ENCODE results near the gene RFX3.

The RFX3 gene

GRCh38 chr9:3526165-3526996 lies 580 bp upstream of the RFX3 start:
- DNase-seq (ENCODE audit: low spot score), result peak; percentile 87
- WGBS, 2 donors (ENCODE audit: extremely low coverage in 2 of 2, insufficient read length in 2 of 2, insufficient replicate concordance in 1 of 2), result no CpG with 5 or more reads among the region's 74 CpGs
- Histone ChIP-seq H3K4me1 (ENCODE audit: control insufficient read depth in 2 of 2, insufficient read depth in 1 of 2, low read depth in 1 of 2, low read length in 2 of 2) (peaks cover 3 to 15% of the 10 kb centered on the region in 2 donors), H2BK12ac (ENCODE audit: low read length) (peak overlapping the region; percentile 24), H2BK120ac (ENCODE audit: low read depth, low read length) (peak overlapping the region; percentile 95), H2BK15ac (ENCODE audit: low read length) (peak overlapping the region; percentile 53), H3K14ac (ENCODE audit: low read length) (peak overlapping the region; percentile 100), H3K23ac (ENCODE audit: low read depth, low read length, poor library complexity) (peak overlapping the region; percentile 92), H3K9me3 (replicated peaks in 1 of 2; ENCODE audit: control insufficient read depth in 2 of 2, insufficient read depth in 1 of 2, low read depth in 1 of 2, low read length in 2 of 2) (peaks cover 0 to 20% of the 10 kb centered on the region in 2 donors), H3K27ac (replicated peaks; ENCODE audit: low read length) (peak overlapping the region; percentile 100), H2AFZ (ENCODE audit: low read length) (peak overlapping the region; percentile 96), H3K4ac (ENCODE audit: low read length) (peak overlapping the region; percentile 99), H3K27me3 (ENCODE audit: control insufficient read depth in 3 of 3, insufficient read depth in 3 of 3, low read depth in 1 of 3, low read length in 3 of 3) (no peaks in the 10 kb centered on the region), H2BK5ac (ENCODE audit: low read length) (peak overlapping the region; percentile 96), H3K4me3 (ENCODE audit: low read length in 2 of 2) (peak overlapping the region; percentile 72 to 98), H4K8ac (ENCODE audit: low read depth, low read length) (peak overlapping the region; percentile 89), H3K9ac (ENCODE audit: low read depth, low read length, poor library complexity) (peak overlapping the region; percentile 99), H3K4me2 (ENCODE audit: insufficient read depth, low read length, poor library complexity, severe bottlenecking) (peak overlapping the region; percentile 88), H3K18ac (ENCODE audit: low read length) (peak overlapping the region; percentile 100), H4K91ac (ENCODE audit: low read depth, low read length, poor library complexity) (peak overlapping the region; percentile 99), H2AK5ac (ENCODE audit: low read depth, low read length) (peak overlapping the region; percentile 68), H3K79me1 (ENCODE audit: low read depth, low read length) (peaks cover 9% of the 10 kb centered on the region), H3K36me3 (replicated peaks in 1 of 2; ENCODE audit: control insufficient read depth in 2 of 2, insufficient read depth in 2 of 2, low read length in 2 of 2) (peaks cover 0 to 32% of the 10 kb centered on the region in 2 donors)

GRCh38 chr9:3525096-3525835 lies 535 bp downstream of the RFX3 start:
- no peak overlapping the region for H2BK12ac ChIP-seq (ENCODE audit: low read length)
- H3K4me2 ChIP-seq (ENCODE audit: insufficient read depth, low read length, poor library complexity, severe bottlenecking), result peak overlapping the region; percentile 61
- no peak for DNase-seq (ENCODE audit: low spot score)
- H4K8ac ChIP-seq (ENCODE audit: low read depth, low read length), result no peak overlapping the region
- H2AK5ac ChIP-seq (ENCODE audit: low read depth, low read length), result peak overlapping the region; percentile 56
- peak overlapping the region; percentile 67 for H2BK120ac ChIP-seq (ENCODE audit: low read depth, low read length)
- H3K9me3 ChIP-seq (replicated peaks in 1 of 2; ENCODE audit: control insufficient read depth in 2 of 2, insufficient read depth in 1 of 2, low read depth in 1 of 2, low read length in 2 of 2), result peaks cover 0 to 13% of the 10 kb centered on the region in 2 donors
- peak overlapping the region; percentile 99 for H3K18ac ChIP-seq (ENCODE audit: low read length)
- H3K9ac ChIP-seq (ENCODE audit: low read depth, low read length, poor library complexity), result peak overlapping the region; percentile 98
- peak overlapping the region; percentile 53 for H3K4ac ChIP-seq (ENCODE audit: low read length)
- peak overlapping the region; percentile 96 for H2BK5ac ChIP-seq (ENCODE audit: low read length)
- peak overlapping the region; percentile 72 to 97 for H3K4me3 ChIP-seq (ENCODE audit: low read length in 2 of 2)
- peak overlapping the region; percentile 89 for H3K23ac ChIP-seq (ENCODE audit: low read depth, low read length, poor library complexity)
- no CpG with 5 or more reads among the region's 43 CpGs for WGBS, 2 donors (ENCODE audit: extremely low coverage in 2 of 2, insufficient read length in 2 of 2, insufficient replicate concordance in 1 of 2)
- peaks cover 0 to 33% of the 10 kb centered on the region in 2 donors for H3K36me3 ChIP-seq (replicated peaks in 1 of 2; ENCODE audit: control insufficient read depth in 2 of 2, insufficient read depth in 2 of 2, low read length in 2 of 2)
- H3K27me3 ChIP-seq (ENCODE audit: control insufficient read depth in 3 of 3, insufficient read depth in 3 of 3, low read depth in 1 of 3, low read length in 3 of 3), result no peaks in the 10 kb centered on the region
- H2AFZ ChIP-seq (ENCODE audit: low read length), result peak overlapping the region; percentile 68
- H3K79me1 ChIP-seq (ENCODE audit: low read depth, low read length), result peaks cover 9% of the 10 kb centered on the region
- peak overlapping the region; percentile 89 for H4K91ac ChIP-seq (ENCODE audit: low read depth, low read length, poor library complexity)
- peaks cover 3 to 15% of the 10 kb centered on the region in 2 donors for H3K4me1 ChIP-seq (ENCODE audit: control insufficient read depth in 2 of 2, insufficient read depth in 1 of 2, low read depth in 1 of 2, low read length in 2 of 2)
- peak overlapping the region; percentile 96 for H3K27ac ChIP-seq (replicated peaks; ENCODE audit: low read length)
- H3K14ac ChIP-seq (ENCODE audit: low read length), result peak overlapping the region; percentile 100
- H2BK15ac ChIP-seq (ENCODE audit: low read length), result peak overlapping the region; percentile 43

- H3K79me1 ChIP-seq (ENCODE audit: low read depth, low read length), result peaks cover 7% of the 10 kb centered on the region
- no peak overlapping the region for H2AFZ ChIP-seq (ENCODE audit: low read length)
- no peak overlapping the region for H2BK12ac ChIP-seq (ENCODE audit: low read length)
- H3K14ac ChIP-seq (ENCODE audit: low read length), result no peak overlapping the region
- no peak overlapping the region for H4K8ac ChIP-seq (ENCODE audit: low read depth, low read length)
- no peak overlapping the region for H2BK15ac ChIP-seq (ENCODE audit: low read length)
- no peak overlapping the region for H3K4me2 ChIP-seq (ENCODE audit: insufficient read depth, low read length, poor library complexity, severe bottlenecking)
- H2BK5ac ChIP-seq (ENCODE audit: low read length), result no peak overlapping the region
- no peak overlapping the region for H3K23ac ChIP-seq (ENCODE audit: low read depth, low read length, poor library complexity)
- no peak overlapping the region for H4K91ac ChIP-seq (ENCODE audit: low read depth, low read length, poor library complexity)
- no peaks in the 10 kb centered on the region for H3K9me3 ChIP-seq (replicated peaks in 1 of 2; ENCODE audit: control insufficient read depth in 2 of 2, insufficient read depth in 1 of 2, low read depth in 1 of 2, low read length in 2 of 2)
- H3K27me3 ChIP-seq (ENCODE audit: control insufficient read depth in 3 of 3, insufficient read depth in 3 of 3, low read depth in 1 of 3, low read length in 3 of 3), result no peaks in the 10 kb centered on the region
- H3K36me3 ChIP-seq (replicated peaks in 1 of 2; ENCODE audit: control insufficient read depth in 2 of 2, insufficient read depth in 2 of 2, low read length in 2 of 2), result peaks cover 0 to 15% of the 10 kb centered on the region in 2 donors
- H2BK120ac ChIP-seq (ENCODE audit: low read depth, low read length), result no peak overlapping the region
- no peak overlapping the region for H2AK5ac ChIP-seq (ENCODE audit: low read depth, low read length)
- no peak for DNase-seq (ENCODE audit: low spot score)
- no CpG with 5 or more reads among the region's 1 CpG for WGBS, 2 donors (ENCODE audit: extremely low coverage in 2 of 2, insufficient read length in 2 of 2, insufficient replicate concordance in 1 of 2)
- peaks cover 0 to 8% of the 10 kb centered on the region in 2 donors for H3K4me1 ChIP-seq (ENCODE audit: control insufficient read depth in 2 of 2, insufficient read depth in 1 of 2, low read depth in 1 of 2, low read length in 2 of 2)
- H3K4ac ChIP-seq (ENCODE audit: low read length), result no peak overlapping the region
- no peak overlapping the region for H3K18ac ChIP-seq (ENCODE audit: low read length)
- no peak overlapping the region for H3K4me3 ChIP-seq (ENCODE audit: low read length in 2 of 2)
- H3K9ac ChIP-seq (ENCODE audit: low read depth, low read length, poor library complexity), result no peak overlapping the region
- H3K27ac ChIP-seq (replicated peaks; ENCODE audit: low read length), result no peak overlapping the region
Measured at GRCh38 chr9:3521966-3522365, 3.8 kb downstream of the RFX3 start.

GRCh38 chr9:3520564-3520963 lies 5.2 kb downstream of the RFX3 start:
- H2BK5ac ChIP-seq (ENCODE audit: low read length), result no peak overlapping the region
- H3K9me3 ChIP-seq (replicated peaks in 1 of 2; ENCODE audit: control insufficient read depth in 2 of 2, insufficient read depth in 1 of 2, low read depth in 1 of 2, low read length in 2 of 2), result peaks cover 0 to 6% of the 10 kb centered on the region in 2 donors
- no peak overlapping the region for H2AFZ ChIP-seq (ENCODE audit: low read length)
- H3K36me3 ChIP-seq (replicated peaks in 1 of 2; ENCODE audit: control insufficient read depth in 2 of 2, insufficient read depth in 2 of 2, low read length in 2 of 2), result peaks cover 0 to 17% of the 10 kb centered on the region in 2 donors
- H3K4me1 ChIP-seq (ENCODE audit: control insufficient read depth in 2 of 2, insufficient read depth in 1 of 2, low read depth in 1 of 2, low read length in 2 of 2), result peaks cover 0 to 8% of the 10 kb centered on the region in 2 donors
- no peak overlapping the region for H3K4me3 ChIP-seq (ENCODE audit: low read length in 2 of 2)
- H3K27ac ChIP-seq (replicated peaks; ENCODE audit: low read length), result no peak overlapping the region
- H4K91ac ChIP-seq (ENCODE audit: low read depth, low read length, poor library complexity), result no peak overlapping the region
- no peak overlapping the region for H3K23ac ChIP-seq (ENCODE audit: low read depth, low read length, poor library complexity)
- no peak overlapping the region for H3K4me2 ChIP-seq (ENCODE audit: insufficient read depth, low read length, poor library complexity, severe bottlenecking)
- peaks cover 3% of the 10 kb centered on the region for H3K79me1 ChIP-seq (ENCODE audit: low read depth, low read length)
- no peak overlapping the region for H3K9ac ChIP-seq (ENCODE audit: low read depth, low read length, poor library complexity)
- H2BK15ac ChIP-seq (ENCODE audit: low read length), result no peak overlapping the region
- H2AK5ac ChIP-seq (ENCODE audit: low read depth, low read length), result no peak overlapping the region
- no peak for DNase-seq (ENCODE audit: low spot score)
- H3K18ac ChIP-seq (ENCODE audit: low read length), result no peak overlapping the region
- no peak overlapping the region for H3K4ac ChIP-seq (ENCODE audit: low read length)
- no peak overlapping the region for H4K8ac ChIP-seq (ENCODE audit: low read depth, low read length)
- no peak overlapping the region for H2BK12ac ChIP-seq (ENCODE audit: low read length)
- H3K27me3 ChIP-seq (ENCODE audit: control insufficient read depth in 3 of 3, insufficient read depth in 3 of 3, low read depth in 1 of 3, low read length in 3 of 3), result no peaks in the 10 kb centered on the region
- WGBS, 2 donors (ENCODE audit: extremely low coverage in 2 of 2, insufficient read length in 2 of 2, insufficient replicate concordance in 1 of 2), result no CpG with 5 or more reads among the region's 4 CpGs
- no peak overlapping the region for H2BK120ac ChIP-seq (ENCODE audit: low read depth, low read length)
- H3K14ac ChIP-seq (ENCODE audit: low read length), result no peak overlapping the region
